ENCODE results near the gene CNTN4. TPM values are rescaled to one million over a fixed set of nuclear protein-coding genes. Genes with fewer than 3 reads are reported as not detected.

Gene CNTN4
- total RNA-seq, 2 donors from 2014 or later, result 3.7 to 4.1 TPM

- intact Hi-C loops (cut with DNase I), result no loop called here
- no peak for DNase-seq
Observed at GRCh38 chr3:2141482-2141881, 42.8 kb downstream of the CNTN4 start.

DNA sequence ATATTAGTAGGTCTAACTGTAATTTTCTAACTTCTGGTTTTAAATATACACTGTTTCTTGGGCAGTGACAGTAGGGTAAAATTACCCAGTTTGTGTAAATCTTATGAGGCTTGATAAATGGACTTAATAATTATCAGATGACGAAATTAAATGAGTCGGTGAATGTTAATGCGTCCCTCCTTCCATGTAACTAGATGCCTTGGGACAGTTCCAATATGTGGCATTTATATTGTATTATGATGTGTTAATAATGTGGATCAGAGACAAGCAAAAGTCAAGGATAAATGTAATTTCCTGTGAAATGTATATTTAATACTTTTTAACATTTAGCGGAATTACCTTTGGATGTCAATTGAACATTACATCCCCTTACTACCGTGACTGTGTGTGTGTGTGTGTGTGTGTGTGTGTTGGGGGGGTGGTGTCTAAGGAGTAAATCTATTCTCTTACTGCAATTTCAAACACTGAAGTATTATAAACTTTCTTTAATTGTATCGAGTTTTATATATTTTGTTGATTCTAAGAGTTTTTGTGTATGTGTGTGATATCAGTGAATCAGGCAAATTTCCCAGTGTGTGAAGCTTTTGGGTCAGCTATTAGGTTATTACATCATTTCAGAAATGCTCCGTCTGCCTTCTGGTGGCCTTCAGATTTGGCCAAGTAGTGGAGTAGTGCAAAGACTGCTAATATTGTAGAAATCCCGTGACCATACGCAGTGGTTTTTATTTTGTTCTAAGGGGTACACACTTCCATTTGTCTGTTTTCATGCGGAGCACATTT lies 50.1 kb downstream of the CNTN4 start:
- intact Hi-C loops (cut with DNase I), result no loop called here
- DNase-seq (no peak), ATAC-seq (no peak)

More at GRCh38 chr3:2141482-2141881, 42.8 kb downstream of the CNTN4 start:
- ATAC-seq, result no peak

- intact Hi-C loops (cut with DNase I), result no loop called here
- DNase-seq (no peak), ATAC-seq (no peak)
Observed at GRCh38 chr3:2153053-2153452, 54.4 kb downstream of the CNTN4 start.

DNA sequence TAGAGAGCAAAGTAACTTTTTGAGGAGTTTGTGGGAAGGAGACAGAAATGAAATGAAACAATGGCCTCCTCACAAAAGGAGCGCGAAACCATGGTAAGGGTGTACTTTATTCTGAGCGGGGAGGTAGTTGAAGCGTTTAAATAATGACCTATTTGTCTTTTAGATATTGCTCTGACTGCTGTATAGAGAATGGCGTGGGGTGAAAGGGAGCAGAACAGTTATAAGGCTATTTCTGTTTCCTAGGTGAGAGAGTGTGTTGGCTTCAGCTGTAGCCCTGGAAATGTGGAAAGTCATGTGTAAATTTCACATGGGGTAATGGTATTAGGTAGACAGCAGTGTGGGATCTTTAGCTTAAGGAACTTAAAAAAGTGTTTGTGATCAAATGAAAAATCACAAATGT lies 54.9 kb downstream of the CNTN4 start:
- DNase-seq (no peak), ATAC-seq (no peak)
- intact Hi-C loops (cut with DNase I), result no loop called here

- DNase-seq, result no peak
- intact Hi-C loops (cut with DNase I), result no loop called here
- no peak for ATAC-seq
Observed at GRCh38 chr3:2154621-2155020, 56.0 kb downstream of the CNTN4 start.

- ATAC-seq (no peak), DNase-seq (no peak)
- intact Hi-C loops (cut with DNase I), result no loop called here
Observed at GRCh38 chr3:2156244-2156847, 57.7 kb downstream of the CNTN4 start.

- ATAC-seq (no peak), DNase-seq (no peak)
- intact Hi-C loops (cut with DNase I), result no loop called here
Observed at GRCh38 chr3:2158828-2159227, 60.2 kb downstream of the CNTN4 start.

- ATAC-seq (no peak), DNase-seq (no peak)
- intact Hi-C loops (cut with DNase I), result no loop called here
Observed at GRCh38 chr3:2166552-2166951, 67.9 kb downstream of the CNTN4 start.

- intact Hi-C loops (cut with DNase I), result no loop called here
- DNase-seq (no peak), ATAC-seq (no peak)
Observed at GRCh38 chr3:2172561-2173171, 74.0 kb downstream of the CNTN4 start.

DNA sequence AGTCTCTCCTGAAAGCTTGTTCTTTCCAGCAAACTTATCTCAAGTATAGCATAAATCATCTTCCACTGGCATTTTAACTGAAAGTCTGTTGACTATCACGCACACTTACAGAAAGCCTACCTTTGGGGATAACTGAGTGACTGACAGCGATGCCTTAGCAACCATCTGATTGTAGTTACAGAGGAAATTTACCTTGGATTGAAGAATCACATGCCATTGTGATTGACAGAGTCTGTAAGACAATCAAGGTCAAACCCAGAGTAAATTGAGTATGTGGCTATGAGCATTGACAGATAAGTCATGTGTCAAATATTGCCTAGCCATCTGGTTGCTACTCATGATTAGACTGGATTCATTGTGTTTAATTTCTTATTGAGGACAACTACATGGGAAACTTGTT lies 82.0 kb downstream of the CNTN4 start:
- ATAC-seq (no peak), DNase-seq (no peak)
- intact Hi-C loops (cut with DNase I), result no loop called here

GRCh38 chr3:2198776-2199279 lies 100.2 kb downstream of the CNTN4 start:
- intact Hi-C loops (cut with DNase I), result no loop called here
- ATAC-seq, result no peak

DNA sequence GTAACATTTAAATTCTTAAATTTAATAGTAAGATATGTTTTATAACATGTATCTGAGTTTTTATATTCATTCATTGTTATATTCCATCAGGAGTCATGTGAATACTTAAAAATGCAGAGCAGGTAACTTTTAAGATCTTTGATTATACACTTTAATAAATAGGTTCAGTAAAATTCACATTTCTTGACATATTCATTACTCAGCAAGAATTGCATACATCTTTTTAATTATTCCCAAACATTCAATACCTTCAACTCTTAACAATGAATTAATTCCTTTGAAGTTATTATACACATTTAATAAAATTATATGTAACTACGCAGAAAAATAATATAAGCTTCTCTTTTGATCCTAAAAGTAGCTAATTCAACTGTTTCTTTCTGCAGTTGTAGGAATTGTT lies 105.4 kb downstream of the CNTN4 start:
- ATAC-seq, result no peak
- DNase-seq, result no peak
- intact Hi-C loops (cut with DNase I), result no loop called here

More at GRCh38 chr3:2198776-2199279, 100.2 kb downstream of the CNTN4 start:
- DNase-seq, result no peak

GRCh38 chr3:2205692-2206091 lies 107.0 kb downstream of the CNTN4 start:
- intact Hi-C loops (cut with DNase I), result no loop called here
- DNase-seq, result no peak
- ATAC-seq, result no peak

- intact Hi-C loops (cut with DNase I), result no loop called here
Observed at GRCh38 chr3:2206536-2206935, 107.9 kb downstream of the CNTN4 start.

DNA sequence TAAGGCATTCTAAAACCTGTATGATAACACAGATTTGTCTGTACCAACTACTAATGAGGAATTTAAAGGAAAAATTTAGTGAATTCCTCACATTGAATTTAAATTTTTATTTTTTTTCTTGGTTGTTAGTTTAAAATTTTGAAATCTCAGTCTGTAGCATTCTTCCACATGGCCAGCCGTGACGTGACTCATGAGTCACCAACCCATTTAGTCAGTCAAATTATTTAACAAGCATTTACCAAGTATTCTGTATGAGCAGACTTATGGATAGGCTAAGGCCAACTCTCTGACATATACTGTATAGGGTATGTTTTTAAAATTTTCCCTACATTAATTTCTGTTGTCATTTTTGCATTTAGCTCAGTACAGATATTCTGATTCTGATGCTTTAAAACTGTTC lies 112.9 kb downstream of the CNTN4 start:
- no peak for DNase-seq
- intact Hi-C loops (cut with DNase I), result no loop called here
- ATAC-seq, result no peak

More at GRCh38 chr3:2206536-2206935, 107.9 kb downstream of the CNTN4 start:
- ATAC-seq (no peak), DNase-seq (no peak)

GRCh38 chr3:2212206-2212605 lies 113.5 kb downstream of the CNTN4 start:
- intact Hi-C loops (cut with DNase I), result no loop called here
- no peak for ATAC-seq
- no peak for DNase-seq

GRCh38 chr3:2218375-2218774 lies 119.7 kb downstream of the CNTN4 start:
- ATAC-seq, result no peak
- no peak for DNase-seq
- intact Hi-C loops (cut with DNase I), result no loop called here

DNA sequence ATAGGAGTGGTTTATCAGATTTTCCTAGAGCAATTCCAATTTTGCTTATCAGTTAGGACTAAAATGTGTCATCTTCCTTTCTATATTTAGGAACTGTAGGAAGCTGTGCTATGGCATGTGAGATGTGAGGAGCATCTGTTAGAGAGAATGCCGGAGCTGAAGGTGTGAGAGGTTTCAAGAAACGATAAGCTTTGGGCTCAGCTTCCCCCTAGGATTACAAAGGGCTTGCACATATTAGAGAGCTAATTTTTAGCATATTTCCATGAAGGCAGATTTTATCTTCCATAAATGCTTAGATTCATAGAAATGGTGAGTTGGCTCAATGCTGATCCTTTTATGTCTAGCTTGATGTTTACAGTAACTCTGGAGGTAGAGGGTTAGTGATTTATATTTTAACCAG lies 120.2 kb downstream of the CNTN4 start:
- ATAC-seq (no peak), DNase-seq (no peak)
- intact Hi-C loops (cut with DNase I), result no loop called here

DNA sequence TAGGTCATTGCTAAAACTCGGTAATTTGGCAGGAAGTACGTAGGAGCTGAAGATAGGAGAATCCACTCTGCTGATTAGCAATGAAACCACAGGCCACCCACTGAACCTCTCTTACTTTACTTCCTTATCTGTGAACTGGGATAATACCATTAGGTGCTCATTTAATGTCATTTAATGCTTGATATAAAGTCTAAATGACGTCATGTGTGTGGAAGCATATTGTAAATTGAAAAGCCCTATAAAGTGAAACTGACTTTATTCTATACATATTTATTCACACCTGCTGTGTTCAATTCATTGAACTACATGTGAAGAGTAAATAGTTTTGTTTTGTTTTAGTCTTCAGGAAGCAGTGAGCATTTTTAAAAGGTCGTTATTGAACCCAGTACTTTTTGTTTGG lies 137.5 kb downstream of the CNTN4 start:
- intact Hi-C loops (cut with DNase I), result no loop called here
- DNase-seq, result no peak
- ATAC-seq, result no peak

GRCh38 chr3:2244137-2244536 lies 145.5 kb downstream of the CNTN4 start:
- DNase-seq (no peak), ATAC-seq (no peak)
- intact Hi-C loops (cut with DNase I), result no loop called here
